Dendritic cell treated with granulocyte-macrophage colony-stimulating factor and Interleukin-4, amounts not matched to agents 40 ng/mL and 50 ng/mL, for 4 days (primary cell): ENCODE results near the gene LCMT2.
"Not testable (repeated sequence)": the region's sequence is repeated elsewhere in the genome, so short reads cannot be mapped to it uniquely, and the experiment has no call there.

ENCODE experiments used
- H3K27ac Mint-ChIP-seq: one replicate; pipeline ENCODE4 v1.8.0; 2022; ENCODE audit warnings: mild to moderate bottlenecking, mixed read lengths
- H3K27me3 Mint-ChIP-seq: one replicate; pipeline ENCODE4 v1.8.0; 2022; ENCODE audit warnings: mild to moderate bottlenecking, mixed read lengths
- H3K36me3 Mint-ChIP-seq: one replicate; pipeline ENCODE4 v1.8.0; 2022; ENCODE audit warnings: low read depth, mixed read lengths
- H3K4me1 Mint-ChIP-seq: one replicate; pipeline ENCODE4 v1.8.0; 2022; ENCODE audit warnings: low read depth, mixed read lengths
- H3K4me3 Mint-ChIP-seq: one replicate; pipeline ENCODE4 v1.8.0; 2022; ENCODE audit warnings: mild to moderate bottlenecking, moderate library complexity, mixed read lengths
- H3K9me3 Mint-ChIP-seq: one replicate; pipeline ENCODE4 v1.8.0; 2022; ENCODE audit warnings: mixed read lengths
- intact Hi-C: fragments of 100-400 bp; cut with micrococcal nuclease; formaldehyde crosslinking; loops from one replicate; pipeline ENCODE4 v1.15.0; 2022

The LCMT2 gene

GRCh38 chr15:43293432-43293831 is 36.9 kb downstream of the LCMT2 start:
- Mint-ChIP-seq H3K27ac (no peak overlapping the region), H3K9me3 (no peaks in the 10 kb centered on the region), H3K4me1 (no peaks in the 10 kb centered on the region), H3K27me3 (peaks cover 27% of the 10 kb centered on the region), H3K4me3 (no peak overlapping the region), H3K36me3 (no peaks in the 10 kb centered on the region)
- intact Hi-C loops = no loop called here

GRCh38 chr15:43292375-43293078 is 37.8 kb downstream of the LCMT2 start:
- no peaks in the 10 kb centered on the region for H3K4me1 Mint-ChIP-seq
- no peaks in the 10 kb centered on the region for H3K9me3 Mint-ChIP-seq
- H3K4me3 Mint-ChIP-seq = no peak overlapping the region
- no peaks in the 10 kb centered on the region for H3K36me3 Mint-ChIP-seq
- intact Hi-C loops = no loop called here
- no peak overlapping the region for H3K27ac Mint-ChIP-seq
- peaks cover 28% of the 10 kb centered on the region for H3K27me3 Mint-ChIP-seq

DNA sequence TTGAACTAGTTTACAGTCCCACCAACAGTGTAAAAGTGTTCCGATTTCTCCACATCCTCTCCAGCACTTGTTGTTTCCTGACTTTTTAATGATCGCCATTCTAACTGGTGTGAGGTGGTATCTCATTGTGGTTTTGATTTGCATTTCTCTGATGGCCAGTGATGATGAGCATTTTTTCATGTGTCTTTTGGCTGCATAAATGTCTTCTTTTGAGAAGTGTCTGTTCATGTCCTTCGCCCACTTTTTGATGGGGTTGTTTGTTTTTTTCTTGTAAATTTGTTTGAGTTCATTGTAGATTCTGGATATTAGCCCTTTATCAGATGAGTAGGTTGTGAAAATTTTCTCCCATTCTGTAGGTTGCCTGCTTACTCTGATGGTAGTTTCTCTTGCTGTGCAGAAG is 40.7 kb downstream of the LCMT2 start:
- H3K4me1 Mint-ChIP-seq, H3K4me3 Mint-ChIP-seq, H3K27ac Mint-ChIP-seq, H3K9me3 Mint-ChIP-seq, H3K36me3 Mint-ChIP-seq: not testable (repeated sequence)
- peaks cover 23% of the 10 kb centered on the region for H3K27me3 Mint-ChIP-seq
- intact Hi-C loops = loop anchor here (5.0 kb wide), 1 partner anchor 102 kb away; the partner anchor contains the start of gene CCNDBP1

DNA sequence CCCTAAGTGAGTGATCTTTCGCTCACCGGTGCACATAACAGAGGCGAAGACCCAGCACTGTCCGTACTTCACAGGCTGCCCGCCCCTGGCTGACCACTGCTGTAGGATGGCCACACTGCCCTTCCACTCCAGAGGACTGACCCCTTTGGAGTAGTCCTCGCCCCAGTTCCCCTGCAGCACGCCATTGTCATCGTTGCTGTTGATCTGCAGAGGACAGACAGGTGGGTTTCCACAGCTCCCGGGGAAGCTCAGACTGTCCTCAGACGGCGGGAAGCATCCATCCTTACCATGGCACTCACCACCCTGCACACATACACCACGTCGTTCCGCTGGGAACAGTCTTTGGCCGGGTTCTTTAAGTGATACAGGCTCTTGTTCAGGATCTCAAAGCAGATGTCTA is 43.1 kb downstream of the LCMT2 start:
- Mint-ChIP-seq H3K27ac (no peak overlapping the region), H3K27me3 (peaks cover 12% of the 10 kb centered on the region), H3K36me3 (no peaks in the 10 kb centered on the region), H3K9me3 (no peaks in the 10 kb centered on the region), H3K4me1 (peaks cover 17% of the 10 kb centered on the region), H3K4me3 (no peak overlapping the region)
- intact Hi-C loops = loop anchor here (5.0 kb wide), 1 partner anchor 100 kb away; the partner anchor contains the start of gene CCNDBP1

GRCh38 chr15:43286074-43286473 is 44.3 kb downstream of the LCMT2 start:
- H3K27me3 Mint-ChIP-seq = peaks cover 9% of the 10 kb centered on the region
- H3K27ac Mint-ChIP-seq = no peak overlapping the region
- H3K4me1 Mint-ChIP-seq = peaks cover 17% of the 10 kb centered on the region
- no peak overlapping the region for H3K4me3 Mint-ChIP-seq
- intact Hi-C loops = loop anchor here (5.0 kb wide), 1 partner anchor 99 kb away; the partner anchor contains the start of gene CCNDBP1
- no peaks in the 10 kb centered on the region for H3K9me3 Mint-ChIP-seq
- H3K36me3 Mint-ChIP-seq = no peaks in the 10 kb centered on the region

- H3K27me3 Mint-ChIP-seq = peaks cover 9% of the 10 kb centered on the region
- H3K4me1 Mint-ChIP-seq = peaks cover 17% of the 10 kb centered on the region
- H3K4me3 Mint-ChIP-seq = no peak overlapping the region
- no peak overlapping the region for H3K27ac Mint-ChIP-seq
- H3K36me3 Mint-ChIP-seq = no peaks in the 10 kb centered on the region
- intact Hi-C loops = loop anchor here (1.0 to 5.0 kb wide), 2 partner anchors 60 to 98 kb away; partner anchors contain the start of gene CCNDBP1
- no peaks in the 10 kb centered on the region for H3K9me3 Mint-ChIP-seq
These were observed 44.8 kb downstream of the LCMT2 start for GRCh38 chr15:43285609-43286037.

GRCh38 chr15:43283526-43283925 is 46.8 kb downstream of the LCMT2 start:
- no peak overlapping the region for H3K4me3 Mint-ChIP-seq
- no peaks in the 10 kb centered on the region for H3K36me3 Mint-ChIP-seq
- peaks cover 9% of the 10 kb centered on the region for H3K27me3 Mint-ChIP-seq
- no peaks in the 10 kb centered on the region for H3K9me3 Mint-ChIP-seq
- intact Hi-C loops = no loop called here
- peaks cover 17% of the 10 kb centered on the region for H3K4me1 Mint-ChIP-seq
- no peak overlapping the region for H3K27ac Mint-ChIP-seq

- intact Hi-C loops = no loop called here
- Mint-ChIP-seq H3K36me3 (no peaks in the 10 kb centered on the region), H3K4me3 (no peak overlapping the region), H3K27ac (no peak overlapping the region), H3K9me3 (no peaks in the 10 kb centered on the region), H3K4me1 (peaks cover 17% of the 10 kb centered on the region), H3K27me3 (peaks cover 8% of the 10 kb centered on the region)
These were observed 48.3 kb downstream of the LCMT2 start for GRCh38 chr15:43281926-43282602.

- Mint-ChIP-seq H3K9me3 (no peaks in the 10 kb centered on the region), H3K36me3 (no peaks in the 10 kb centered on the region), H3K4me3 (no peak overlapping the region), H3K27ac (no peak overlapping the region), H3K27me3 (peaks cover 10% of the 10 kb centered on the region), H3K4me1 (peaks cover 17% of the 10 kb centered on the region)
- intact Hi-C loops = no loop called here
These were observed 49.4 kb downstream of the LCMT2 start for GRCh38 chr15:43280996-43281395.

DNA sequence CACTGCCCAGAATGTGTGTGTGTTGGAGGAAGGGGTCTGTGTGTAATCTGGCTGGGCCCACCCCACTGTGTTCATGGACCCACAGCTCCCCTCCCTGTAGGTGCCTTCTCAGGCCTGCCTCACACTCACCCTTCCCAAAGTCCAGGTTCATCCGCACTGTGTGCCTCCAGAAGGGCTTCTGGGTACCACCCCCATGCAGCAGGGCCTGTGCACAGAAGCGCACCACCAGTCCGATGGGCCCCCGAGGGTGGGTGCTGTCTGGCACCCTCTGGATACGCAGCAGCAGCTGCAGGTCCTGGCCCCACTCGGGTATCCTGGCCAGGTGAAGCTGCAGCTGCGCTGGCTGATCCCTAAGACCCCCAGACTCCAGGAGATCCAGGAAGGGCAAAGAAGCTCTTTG is 50.9 kb downstream of the LCMT2 start:
- no peak overlapping the region for H3K27ac Mint-ChIP-seq
- H3K4me1 Mint-ChIP-seq = peaks cover 7% of the 10 kb centered on the region
- no peak overlapping the region for H3K4me3 Mint-ChIP-seq
- H3K27me3 Mint-ChIP-seq = peaks cover 10% of the 10 kb centered on the region
- intact Hi-C loops = no loop called here
- no peaks in the 10 kb centered on the region for H3K9me3 Mint-ChIP-seq
- H3K36me3 Mint-ChIP-seq = no peaks in the 10 kb centered on the region

DNA sequence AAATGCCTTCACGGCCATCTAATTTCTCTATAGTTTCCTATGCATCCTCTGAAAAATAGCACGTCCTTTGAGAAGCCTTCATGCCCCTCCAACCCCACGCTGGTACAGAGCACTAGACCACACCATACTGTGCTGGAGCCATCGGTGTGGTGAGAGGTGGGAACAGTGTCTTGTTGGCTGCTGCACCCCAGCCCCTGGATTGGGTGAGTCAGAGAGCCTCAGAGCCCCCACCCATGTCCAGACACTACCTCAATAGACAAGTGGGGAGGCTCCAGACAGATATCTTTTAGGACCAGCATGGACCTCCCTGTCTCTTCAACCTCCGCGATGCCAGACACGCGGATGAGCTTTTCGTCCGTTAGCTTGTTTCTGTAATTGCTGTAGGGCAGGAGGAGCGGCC is 51.5 kb downstream of the LCMT2 start:
- intact Hi-C loops = no loop called here
- Mint-ChIP-seq H3K9me3 (no peaks in the 10 kb centered on the region), H3K36me3 (no peaks in the 10 kb centered on the region), H3K27ac (no peak overlapping the region), H3K4me1 (peaks cover under 1% of the 10 kb centered on the region), H3K4me3 (no peak overlapping the region), H3K27me3 (peaks cover 9% of the 10 kb centered on the region)

DNA sequence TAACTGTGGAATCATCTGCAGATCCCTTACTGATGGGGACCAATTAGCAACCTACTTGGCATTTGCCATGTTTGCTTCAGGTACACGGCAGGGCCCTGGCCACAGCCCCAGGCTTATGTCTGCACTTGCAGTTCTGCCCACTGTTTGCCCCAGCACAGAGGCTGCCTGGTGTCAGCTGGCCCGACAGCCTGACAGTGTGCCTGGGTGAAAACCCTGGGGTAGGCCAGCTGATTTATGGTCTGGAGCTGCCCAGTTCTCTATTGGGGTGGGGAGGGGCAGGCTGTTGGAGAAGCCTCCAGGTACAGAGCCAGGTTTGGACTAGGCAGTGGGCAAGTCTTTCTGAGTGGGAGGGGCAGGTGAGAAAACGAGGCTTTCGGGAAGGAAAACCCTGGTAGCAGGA is 52.5 kb downstream of the LCMT2 start:
- no peaks in the 10 kb centered on the region for H3K36me3 Mint-ChIP-seq
- no peak overlapping the region for H3K4me3 Mint-ChIP-seq
- intact Hi-C loops = no loop called here
- H3K4me1 Mint-ChIP-seq = no peaks in the 10 kb centered on the region
- no peaks in the 10 kb centered on the region for H3K9me3 Mint-ChIP-seq
- H3K27me3 Mint-ChIP-seq = peaks cover 9% of the 10 kb centered on the region
- H3K27ac Mint-ChIP-seq = no peak overlapping the region

GRCh38 chr15:43277231-43277823 is 53.0 kb downstream of the LCMT2 start:
- no peak overlapping the region for H3K4me3 Mint-ChIP-seq
- peaks cover 9% of the 10 kb centered on the region for H3K27me3 Mint-ChIP-seq
- intact Hi-C loops = no loop called here
- no peak overlapping the region for H3K27ac Mint-ChIP-seq
- H3K4me1 Mint-ChIP-seq = no peaks in the 10 kb centered on the region
- H3K36me3 Mint-ChIP-seq = no peaks in the 10 kb centered on the region
- no peaks in the 10 kb centered on the region for H3K9me3 Mint-ChIP-seq

GRCh38 chr15:43276563-43277200 is 53.7 kb downstream of the LCMT2 start:
- H3K4me3 Mint-ChIP-seq = no peak overlapping the region
- intact Hi-C loops = no loop called here
- H3K27ac Mint-ChIP-seq = no peak overlapping the region
- H3K27me3 Mint-ChIP-seq = peaks cover 9% of the 10 kb centered on the region
- no peaks in the 10 kb centered on the region for H3K36me3 Mint-ChIP-seq
- H3K9me3 Mint-ChIP-seq = no peaks in the 10 kb centered on the region
- no peaks in the 10 kb centered on the region for H3K4me1 Mint-ChIP-seq
